Liver (tissue), 9 donors: Measurements from ENCODE around the gene MIEN1. TPM values are rescaled to one million over a fixed set of nuclear protein-coding genes. Genes with fewer than 3 reads are reported as not detected.
"Not testable (repeated sequence)": the region's sequence is repeated elsewhere in the genome, so short reads cannot be mapped to it uniquely, and the experiment has no call there.

Source experiments
- DNase-seq: peaks from one replicate; pipeline ENCODE4 v3.0.0-alpha.2; 2017; ENCODE audit warnings: low spot score
- H3K27ac ChIP-seq, 2 donors: one replicate each; pipeline ENCODE4 v1.7.0; 2013; ENCODE audit warnings: inconsistent platforms in 2 of 2, low read length in 2 of 2, control low read depth in 1 of 2, low read depth in 1 of 2, mild to moderate bottlenecking in 1 of 2
- H3K27me3 ChIP-seq, 4 donors: one replicate each; pipeline versions ENCODE4 v1.6.1 to v1.7.0; 2013; ENCODE audit warnings: low read length in 3 of 4, inconsistent platforms in 1 of 4, mild to moderate bottlenecking in 1 of 4, moderate library complexity in 1 of 4; ENCODE audit not compliant: control insufficient read depth in 4 of 4, insufficient read depth in 4 of 4
- H3K36me3 ChIP-seq, 4 donors: one replicate each; pipeline versions ENCODE4 v1.6.1 to v1.7.0; 2013; ENCODE audit warnings: low read length in 3 of 4, mild to moderate bottlenecking in 3 of 4, low read depth in 1 of 4, moderate library complexity in 1 of 4; ENCODE audit not compliant: control insufficient read depth in 4 of 4, insufficient read depth in 3 of 4
- H3K4me1 ChIP-seq, 4 donors: one replicate each; pipeline versions ENCODE4 v1.6.1 to v1.7.0; 2013; ENCODE audit warnings: low read length in 3 of 4, mild to moderate bottlenecking in 3 of 4, moderate library complexity in 1 of 4; ENCODE audit not compliant: control insufficient read depth in 4 of 4, insufficient read depth in 4 of 4
- H3K4me3 ChIP-seq, 3 donors: one replicate each; pipeline versions ENCODE4 v1.6.1 to v1.7.0; 2013; ENCODE audit warnings: low read length in 3 of 3, control low read depth in 1 of 3, low read depth in 1 of 3, mild to moderate bottlenecking in 1 of 3
- H3K9ac ChIP-seq, 2 donors: one replicate each; pipeline ENCODE4 v1.7.0; 2013; ENCODE audit warnings: low read length in 2 of 2, mild to moderate bottlenecking in 2 of 2, moderate library complexity in 2 of 2, control low read depth in 1 of 2, low read depth in 1 of 2
- H3K9me3 ChIP-seq, 4 donors: one replicate each; pipeline versions ENCODE4 v1.6.1 to v1.7.0; 2013; ENCODE audit warnings: low read length in 3 of 4; ENCODE audit not compliant: control insufficient read depth in 4 of 4
- ATF3 ChIP-seq: IDR thresholded peaks from 2 replicates; pipeline ENCODE4 v1.6.1; 2016; ENCODE audit warnings: antibody characterized with exemption
- CTCF ChIP-seq: fragments of 150-350 bp; IDR thresholded peaks from 2 replicates; pipeline ENCODE4 v1.5.1; 2017; ENCODE audit warnings: improper control_type of control experiment, low read depth, low read length; ENCODE audit not compliant: missing input control
- EGR1 ChIP-seq, 2 donors: IDR thresholded peaks; 2 replicates each; pipeline ENCODE4 v1.6.1; 2016 to 2018; ENCODE audit warnings: antibody characterized with exemption in 2 of 2, low read depth in 2 of 2
- FOXA1 ChIP-seq: IDR thresholded peaks from 2 replicates; pipeline ENCODE4 v1.6.1; 2016; ENCODE audit warnings: antibody characterized with exemption
- FOXA2 ChIP-seq: IDR thresholded peaks from 2 replicates; pipeline ENCODE4 v1.6.1; 2016; ENCODE audit warnings: antibody characterized with exemption
- GABPA ChIP-seq, 2 donors: IDR thresholded peaks in 1 of 2; conservative IDR thresholded peaks in 1 of 2; 2 replicates each; pipeline ENCODE4 v1.6.1; 2016; ENCODE audit warnings: antibody characterized with exemption in 2 of 2, mild to moderate bottlenecking in 1 of 2, moderate library complexity in 1 of 2
- HNF4A ChIP-seq, 2 donors: conservative IDR thresholded peaks; 2 replicates each; pipeline ENCODE4 v1.6.1; 2016; ENCODE audit warnings: antibody characterized with exemption in 2 of 2, mild to moderate bottlenecking in 2 of 2
- HNF4G ChIP-seq: IDR thresholded peaks from 2 replicates; pipeline ENCODE4 v1.6.1; 2016; ENCODE audit warnings: antibody characterized with exemption
- JUND ChIP-seq, 2 donors: IDR thresholded peaks; 2 replicates each; pipeline ENCODE4 v1.6.1; 2016; ENCODE audit warnings: antibody characterized with exemption in 2 of 2
- MAX ChIP-seq: IDR thresholded peaks from 2 replicates; pipeline ENCODE4 v1.6.1; 2016; ENCODE audit warnings: antibody characterized with exemption
- REST ChIP-seq: IDR thresholded peaks from 2 replicates; pipeline ENCODE4 v1.6.1; 2016; ENCODE audit warnings: antibody characterized with exemption, mild to moderate bottlenecking
- SP1 ChIP-seq: IDR thresholded peaks from 2 replicates; pipeline ENCODE4 v1.6.1; 2018; ENCODE audit warnings: antibody characterized with exemption, mild to moderate bottlenecking
- YY1 ChIP-seq: IDR thresholded peaks from 2 replicates; pipeline ENCODE4 v1.6.1; 2016; ENCODE audit warnings: antibody characterized with exemption, mild to moderate bottlenecking
- ZBTB33 ChIP-seq: IDR thresholded peaks from 2 replicates; pipeline ENCODE4 v1.6.1; 2016; ENCODE audit warnings: antibody characterized with exemption
- WGBS: extraction: QIAGEN DNeasy Blood & Tissue Kit; methylation state at CpG from one replicate; pipeline ENCODE4 v1.1.7; 2013; 5-methylcytosine and 5-hydroxymethylcytosine counted together
- polyA plus RNA-seq, 2 donors: library from polyadenylated mRNA; stranded (reverse) in 1 of 2; unstranded in 1 of 2; fragments of 200-250 nt in 1 of 2; fragments of >200 nt in 1 of 2; fragmentation: Nextera tagmentation in 1 of 2; extraction: Ambion mirVana in 1 of 2; gene quantifications; one replicate each; pipeline versions ENCODE4 v1.2.1 to v1.2.3, GENCODE V29; 2013 to 2015
- total RNA-seq, 2 donors: library from RNA; depleted of rRNA; stranded (reverse); fragments of >200 nt; gene quantifications; one replicate each; pipeline ENCODE4 v1.2.3, GENCODE V29; 2014
- donor health status: healthy.
- donor health status: healthy.
- donor health status: healthy.
- donor health status: healthy.
- donor health status: healthy.

MIEN1 gene
- total and polyA plus RNA-seq, 4 donors, result 11.1 to 99.0 (median 29.0) TPM

- no peak overlapping the region for H3K9ac ChIP-seq
- no peak overlapping the region for H3K27ac ChIP-seq
- no peaks in the 10 kb centered on the region for H3K27me3 ChIP-seq
- TF ChIP-seq HNF4A (conservative IDR thresholded peaks at IDR 0.05) (no peak), MAX (no peak), FOXA2 (no peak), FOXA1 (no peak), JUND (IDR thresholded peaks at IDR 0.05) (no peak), ATF3 (no peak), ZBTB33 (no peak), YY1 (no peak), HNF4G (no peak), GABPA (IDR thresholded peaks at IDR 0.05 in 1 of 2, conservative IDR thresholded peaks at IDR 0.05 in 1 of 2) (no peak), EGR1 (IDR thresholded peaks at IDR 0.05; ENCODE audit: low read depth in 2 of 2) (no peak)
- no peak overlapping the region for H3K4me3 ChIP-seq
- no peak for DNase-seq
- peaks cover 5 to 22% (median 13%) of the 10 kb centered on the region in 4 donors for H3K4me1 ChIP-seq
- WGBS, result 96% methylated on average over 10 of the region's 10 CpGs
- no peaks in the 10 kb centered on the region for H3K9me3 ChIP-seq
- peaks cover 0 to 35% (median 12%) of the 10 kb centered on the region in 4 donors for H3K36me3 ChIP-seq
Observed at GRCh38 chr17:39711851-39712250, 18.5 kb downstream of the MIEN1 start.

- H3K9ac ChIP-seq, H3K9me3 ChIP-seq, DNase-seq, H3K27me3 ChIP-seq, H3K4me3 ChIP-seq, H3K27ac ChIP-seq: not testable (repeated sequence)
- Histone ChIP-seq H3K4me1 (peaks cover 4 to 22% (median 16%) of the 10 kb centered on the region in 4 donors), H3K36me3 (peaks cover 0 to 35% (median 12%) of the 10 kb centered on the region in 4 donors)
- WGBS, result 93% methylated on average over 11 of the region's 11 CpGs
Observed at GRCh38 chr17:39711071-39711470, 19.3 kb downstream of the MIEN1 start.

GRCh38 chr17:39709998-39710964 lies 20.1 kb downstream of the MIEN1 start:
- Histone ChIP-seq H3K27ac (no peak overlapping the region), H3K9ac (no peak overlapping the region), H3K9me3 (no peaks in the 10 kb centered on the region), H3K27me3 (no peaks in the 10 kb centered on the region), H3K4me1 (peaks cover 7 to 22% (median 18%) of the 10 kb centered on the region in 4 donors), H3K36me3 (peaks cover 0 to 32% (median 11%) of the 10 kb centered on the region in 4 donors), H3K4me3 (no peak overlapping the region)
- WGBS, result 94% methylated on average over 20 of the region's 20 CpGs
- DNase-seq, result no peak
- TF ChIP-seq FOXA1 (no peak), GABPA (IDR thresholded peaks at IDR 0.05 in 1 of 2, conservative IDR thresholded peaks at IDR 0.05 in 1 of 2) (no peak), ATF3 (no peak), JUND (IDR thresholded peaks at IDR 0.05) (no peak), MAX (no peak), CTCF (no peak), ZBTB33 (no peak), SP1 (no peak), REST (no peak)
